Glutamatergic neuron (in vitro differentiated cells): ENCODE measurements around the gene RFC5. TPM values are rescaled to one million over a fixed set of nuclear protein-coding genes. Genes with fewer than 3 reads are reported as not detected.

Experiments used
- DNase-seq: peaks from one replicate; pipeline ENCODE4 v3.0.0; 2022
- H3K27ac Mint-ChIP-seq: one replicate; pipeline ENCODE4 v1.8.0; 2020; ENCODE audit warnings: mild to moderate bottlenecking, mixed read lengths, inconsistent platforms; ENCODE audit not compliant: unreplicated experiment
- H3K27me3 Mint-ChIP-seq: one replicate; pipeline ENCODE4 v1.8.0; 2020; ENCODE audit warnings: mild to moderate bottlenecking, moderate library complexity, mixed read lengths, inconsistent platforms; ENCODE audit not compliant: unreplicated experiment
- H3K36me3 Mint-ChIP-seq: one replicate; pipeline ENCODE4 v1.8.0; 2020; ENCODE audit warnings: mild to moderate bottlenecking, mixed read lengths, inconsistent platforms; ENCODE audit not compliant: unreplicated experiment
- H3K4me1 Mint-ChIP-seq: one replicate; pipeline ENCODE4 v1.8.0; 2020; ENCODE audit warnings: mild to moderate bottlenecking, low read depth, mixed read lengths, inconsistent platforms; ENCODE audit not compliant: unreplicated experiment
- H3K4me3 Mint-ChIP-seq: one replicate; pipeline ENCODE4 v1.8.0; 2020; ENCODE audit warnings: mild to moderate bottlenecking, mixed read lengths, inconsistent platforms; ENCODE audit not compliant: unreplicated experiment
- H3K9me3 Mint-ChIP-seq: one replicate; pipeline ENCODE4 v1.8.0; 2020; ENCODE audit warnings: mild to moderate bottlenecking, moderate library complexity, mixed read lengths, inconsistent platforms; ENCODE audit not compliant: unreplicated experiment
- CTCF ChIP-seq: fragments of 200-600 bp; sonication (generic); IDR thresholded peaks from one replicate; pipeline ENCODE4 v1.5.0; 2021; ENCODE audit not compliant: partially characterized antibody, unreplicated experiment
- total RNA-seq: library from RNA; stranded (reverse); fragmentation: NEBNext Ultra II Directional; extraction: Animal tissue kit (Norgen Biotek cat#: 25700); gene quantifications from one replicate; pipeline ENCODE4 v1.2.1, GENCODE V29; 2021; ENCODE audit not compliant: unreplicated experiment

RFC5 gene
- total RNA-seq, 1 donor from 2014 or later, result 8.4 TPM

GRCh38 chr12:118061873-118062843 lies 45.7 kb downstream of the RFC5 start:
- Mint-ChIP-seq H3K4me3 (peak overlapping the region; percentile 100), H3K27ac (peak overlapping the region; percentile 59), H3K27me3 (peaks cover 4% of the 10 kb centered on the region), H3K36me3 (no peaks in the 10 kb centered on the region), H3K9me3 (peaks cover 3% of the 10 kb centered on the region), H3K4me1 (peaks cover 12% of the 10 kb centered on the region)
- peak; percentile 20 for DNase-seq
- no peak for TF ChIP-seq CTCF

- no peak overlapping the region for H3K27ac Mint-ChIP-seq
- peaks cover 3% of the 10 kb centered on the region for H3K9me3 Mint-ChIP-seq
- H3K4me1 Mint-ChIP-seq, result peaks cover 12% of the 10 kb centered on the region
- H3K4me3 Mint-ChIP-seq, result no peak overlapping the region
- peaks cover 4% of the 10 kb centered on the region for H3K27me3 Mint-ChIP-seq
- TF ChIP-seq CTCF, result no peak
- no peak for DNase-seq
- H3K36me3 Mint-ChIP-seq, result no peaks in the 10 kb centered on the region
Observed at GRCh38 chr12:118063576-118064391, 47.3 kb downstream of the RFC5 start.

GRCh38 chr12:118064608-118065007 lies 48.1 kb downstream of the RFC5 start:
- Mint-ChIP-seq H3K4me1 (peaks cover 10% of the 10 kb centered on the region), H3K9me3 (peaks cover 3% of the 10 kb centered on the region), H3K36me3 (no peaks in the 10 kb centered on the region), H3K27ac (no peak overlapping the region), H3K4me3 (no peak overlapping the region), H3K27me3 (peaks cover 4% of the 10 kb centered on the region)
- DNase-seq, result no peak
- TF ChIP-seq CTCF, result peak; percentile 31

GRCh38 chr12:118065380-118065779 lies 48.9 kb downstream of the RFC5 start:
- H3K4me3 Mint-ChIP-seq, result no peak overlapping the region
- DNase-seq, result no peak
- H3K9me3 Mint-ChIP-seq, result no peaks in the 10 kb centered on the region
- no peak overlapping the region for H3K27ac Mint-ChIP-seq
- peaks cover 3% of the 10 kb centered on the region for H3K27me3 Mint-ChIP-seq
- H3K4me1 Mint-ChIP-seq, result peaks cover 3% of the 10 kb centered on the region
- TF ChIP-seq CTCF, result no peak
- H3K36me3 Mint-ChIP-seq, result no peaks in the 10 kb centered on the region
